CD4-positive, alpha-beta T cell treated with Interleukin-4 for 1 hour (primary cell): Measurements from ENCODE around the gene HOXA5.
A peak's percentile ranks its signal among the peaks of the same experiment; 100 is the strongest.

Source experiments
- DNase-seq, 2 donors: peaks; one replicate each; pipeline ENCODE4 v3.0.0-alpha.2; 2020 to 2022

The HOXA5 gene

DNA sequence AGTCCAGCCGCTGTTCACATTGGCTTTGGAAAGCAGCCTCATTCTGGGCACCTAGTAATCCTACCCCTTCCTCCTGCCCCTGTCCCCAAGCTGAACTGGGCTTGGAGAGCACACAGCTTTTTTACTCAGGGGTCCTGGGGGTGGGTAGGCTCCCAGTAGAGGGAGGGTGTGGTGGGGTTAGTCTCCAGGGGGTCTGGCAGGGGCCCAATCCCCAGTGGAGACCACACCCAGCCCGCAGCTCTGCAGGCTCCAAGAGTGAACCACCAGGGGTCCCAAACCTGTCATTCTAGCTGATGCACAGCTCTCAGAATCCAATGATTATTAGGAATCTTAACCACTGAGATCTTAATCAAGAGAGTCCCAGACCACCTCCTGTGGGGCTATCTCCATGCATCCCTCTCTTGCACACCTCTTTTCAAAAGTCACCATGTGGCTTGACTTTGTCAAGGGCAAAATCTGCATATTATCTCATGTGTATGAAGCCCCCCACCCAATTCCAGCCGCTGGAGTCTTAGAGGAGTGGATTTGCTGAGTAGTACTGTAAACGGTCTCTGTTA is 38.9 kb upstream of the HOXA5 start:
- peak in 1 of 2 donors; percentile 9 for DNase-seq

DNA sequence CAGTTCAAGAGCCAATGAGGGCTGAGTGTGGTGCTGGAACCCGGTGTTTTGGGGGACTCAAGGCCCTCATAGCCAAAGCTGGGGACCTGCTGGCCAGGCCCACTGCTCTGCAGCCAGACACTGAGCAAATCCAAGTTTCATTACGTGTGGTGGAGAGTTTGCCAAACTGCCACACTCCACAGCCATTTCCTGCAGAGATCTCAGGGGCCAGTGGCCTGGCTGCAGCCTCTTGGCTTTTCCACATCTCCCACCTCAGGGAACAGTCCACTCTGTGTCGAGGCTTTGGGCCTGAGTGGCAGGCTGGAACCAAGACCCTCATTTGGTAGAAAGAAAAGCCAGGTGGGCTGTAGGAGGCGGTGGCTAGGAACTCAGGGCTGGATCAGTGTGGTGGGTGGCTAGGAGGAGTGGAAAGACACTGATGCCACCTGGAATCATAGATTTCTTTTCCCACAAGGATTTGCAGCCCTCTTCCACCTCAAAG is 38.4 kb upstream of the HOXA5 start:
- DNase-seq, result peak in 1 of 2 donors; percentile 4

DNA sequence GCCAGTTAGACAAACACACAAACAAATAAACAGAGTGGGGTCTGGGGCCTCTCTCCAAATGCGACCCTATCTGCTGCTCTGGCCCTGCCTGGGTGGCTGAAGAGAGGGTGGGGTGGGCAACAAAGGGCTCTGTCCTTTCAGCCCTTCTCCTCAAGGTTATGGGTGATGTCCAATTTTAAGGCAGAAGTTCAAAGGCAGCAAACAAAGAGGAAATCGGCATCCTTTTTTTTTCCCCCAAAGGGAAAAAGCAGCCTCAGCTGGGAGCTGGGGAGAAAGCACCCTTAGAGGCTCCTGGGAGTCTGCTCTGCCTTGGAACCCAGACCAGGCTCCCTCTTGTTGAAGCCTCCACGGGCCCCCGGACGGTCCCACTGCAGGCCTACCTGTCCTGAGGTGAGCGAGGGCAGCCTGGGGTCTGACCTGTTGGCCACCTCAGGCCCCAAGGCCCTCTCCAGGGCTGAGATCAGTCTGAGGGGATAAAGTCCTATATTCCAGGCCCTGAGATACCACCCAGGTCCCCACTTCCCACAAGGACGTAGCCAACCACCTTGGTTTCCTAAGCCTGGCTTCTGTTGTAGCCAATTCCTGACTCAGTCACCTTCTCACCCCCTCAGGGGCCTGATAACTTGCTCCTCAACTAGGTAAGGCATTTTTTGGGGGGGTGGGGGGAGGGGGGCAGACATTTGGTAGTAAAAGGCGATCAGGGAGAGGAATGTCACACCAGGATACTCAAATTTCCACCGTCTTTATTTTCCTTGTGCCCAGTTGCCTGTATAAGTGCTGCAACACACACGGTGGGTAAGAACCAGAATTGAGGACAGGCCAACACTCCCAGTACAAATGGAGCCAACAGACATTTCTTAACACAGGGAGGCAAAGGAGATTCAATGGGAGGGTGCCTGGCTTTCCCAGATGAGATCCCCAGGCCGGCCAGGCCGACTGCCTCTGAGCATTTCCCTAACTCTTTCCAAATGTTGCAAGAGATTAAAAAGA is 37.2 kb upstream of the HOXA5 start:
- peak in 1 of 2 donors; percentile 5 for DNase-seq

- peak; percentile 55 to 62 for DNase-seq
Observed at GRCh38 chr7:27179503-27180430, 36.3 kb upstream of the HOXA5 start.

GRCh38 chr7:27179030-27179429 is 35.5 kb upstream of the HOXA5 start:
- DNase-seq, result no peak

DNA sequence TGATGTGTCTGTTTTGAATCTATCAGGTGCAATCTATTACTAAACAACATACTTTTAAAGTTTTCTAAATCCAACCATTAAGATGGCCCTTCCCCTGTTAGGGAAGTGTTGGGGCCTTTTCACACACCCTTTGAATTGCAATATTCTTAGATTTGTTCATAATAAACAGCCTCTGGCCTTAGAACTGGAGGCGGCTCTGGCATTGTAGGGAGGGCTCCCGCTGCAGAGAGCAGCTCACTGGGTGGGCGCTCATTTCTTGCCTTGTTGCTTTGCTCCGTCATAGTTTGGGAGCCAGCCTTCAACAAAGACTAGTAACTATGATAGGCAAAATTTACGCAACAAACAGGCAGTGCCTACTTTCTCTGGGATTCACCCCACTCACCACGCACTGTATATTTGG is 34.9 kb upstream of the HOXA5 start:
- no peak for DNase-seq

DNA sequence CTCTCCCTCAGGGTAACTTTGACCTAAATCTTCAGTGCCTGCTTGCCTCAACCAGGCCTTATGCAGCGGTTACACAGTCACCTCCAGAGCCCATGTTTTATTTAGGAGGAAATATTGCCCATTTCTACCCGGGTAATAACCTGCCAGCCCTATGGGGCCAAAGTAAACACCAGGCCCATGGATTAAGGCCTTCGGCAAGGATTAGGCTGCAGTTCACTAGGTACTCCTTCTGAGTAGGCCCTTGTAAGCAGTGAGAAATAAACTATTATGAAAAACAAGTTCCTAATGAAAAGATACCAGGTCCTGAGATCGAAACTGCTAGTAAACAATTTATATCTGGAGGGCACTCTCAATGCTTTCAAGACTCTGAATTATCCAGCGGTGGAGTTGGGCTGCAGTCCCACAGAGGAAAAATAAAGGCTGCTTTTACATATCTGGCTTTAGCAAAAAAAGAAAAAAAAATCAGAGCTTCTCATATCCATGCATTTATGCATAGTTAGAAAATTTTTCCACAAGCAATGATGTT is 34.4 kb upstream of the HOXA5 start:
- DNase-seq, result no peak

DNA sequence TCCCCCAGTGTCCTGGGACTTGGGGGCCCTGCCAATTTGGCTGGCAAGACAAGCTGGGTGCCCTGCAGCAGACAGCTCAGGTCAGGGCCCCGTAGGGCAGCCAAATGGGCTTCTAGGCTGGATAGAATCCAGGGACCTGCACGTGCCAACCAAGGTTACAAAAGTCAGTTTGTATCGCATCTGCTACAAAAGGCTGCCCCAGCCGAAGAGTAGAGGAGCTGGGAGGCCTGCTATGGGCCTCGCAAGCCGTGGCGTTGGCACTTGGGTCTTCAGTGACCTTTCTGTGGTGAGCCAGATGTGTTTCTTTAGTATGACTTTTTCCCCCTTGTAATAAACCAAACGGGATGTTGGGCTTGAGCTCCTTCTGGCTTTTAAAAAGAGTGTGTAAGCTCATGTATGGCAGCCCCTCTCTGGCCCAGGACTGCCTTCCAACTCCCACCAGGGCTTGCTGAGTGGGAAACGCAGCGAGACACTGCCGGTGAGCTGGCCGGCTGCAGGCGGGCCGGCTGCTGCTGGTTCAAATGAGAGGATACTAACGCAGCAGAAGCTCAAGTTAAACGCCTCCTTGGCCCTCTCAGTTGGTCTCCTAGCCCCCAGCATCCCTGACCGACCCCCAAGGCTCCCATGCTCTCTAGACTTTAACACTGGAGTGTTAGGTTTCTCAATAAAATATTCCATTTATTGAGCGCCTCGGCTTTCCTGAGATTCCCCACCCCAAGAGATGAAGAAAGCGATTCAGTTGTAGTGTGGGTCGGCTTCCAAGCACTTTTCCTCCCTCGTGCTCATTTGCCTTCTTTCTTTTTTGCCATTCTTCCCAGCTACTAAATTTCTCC is 33.7 kb upstream of the HOXA5 start:
- DNase-seq, result peak in 1 of 2 donors; percentile 8

GRCh38 chr7:27176524-27176845 is 33.0 kb upstream of the HOXA5 start:
- DNase-seq, result no peak

DNA sequence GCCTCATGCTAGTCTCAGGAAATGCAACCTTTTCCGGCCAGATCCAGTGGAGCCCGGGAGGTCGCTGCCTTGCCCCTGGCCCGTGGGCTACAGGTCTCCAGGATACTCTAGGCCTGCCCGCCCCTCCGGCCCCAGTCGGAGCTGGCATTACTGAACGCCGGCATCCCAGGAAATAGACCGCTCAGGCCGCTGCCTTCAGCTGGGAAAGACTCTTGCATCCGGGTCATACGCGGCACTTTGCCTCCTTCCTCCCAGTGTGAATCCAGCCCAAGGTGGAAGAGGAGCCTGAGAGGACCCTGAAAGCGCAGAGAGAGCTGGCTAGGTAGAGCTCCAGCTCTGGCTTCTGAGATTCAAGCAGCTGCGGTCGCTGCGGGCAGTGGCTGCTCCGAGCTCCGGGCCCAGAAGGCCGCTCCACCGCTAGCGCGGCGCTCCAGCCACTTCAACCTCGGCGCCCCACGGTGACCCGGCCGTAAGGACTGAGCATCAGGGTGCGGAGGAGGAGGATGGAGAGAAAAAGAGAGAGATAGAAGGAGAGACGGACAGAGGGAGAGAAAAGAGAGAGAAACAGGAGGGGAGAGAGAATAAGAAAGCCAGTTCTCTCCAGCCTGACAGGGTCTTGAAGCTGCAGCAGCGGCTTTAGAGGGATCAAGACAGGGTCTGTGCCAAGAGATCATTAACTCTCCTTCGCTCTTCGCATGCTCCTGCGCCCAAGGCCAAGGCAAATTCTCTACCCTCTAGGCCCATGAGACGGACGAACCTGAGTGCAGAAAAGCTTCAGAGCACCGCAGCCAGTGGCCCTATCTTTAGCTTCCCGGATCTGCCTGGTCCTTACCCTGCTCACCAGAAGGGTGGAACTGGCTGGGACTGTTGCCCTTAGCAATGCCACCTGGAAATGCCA is 32.4 kb upstream of the HOXA5 start:
- peak in 1 of 2 donors; percentile 9 for DNase-seq

DNA sequence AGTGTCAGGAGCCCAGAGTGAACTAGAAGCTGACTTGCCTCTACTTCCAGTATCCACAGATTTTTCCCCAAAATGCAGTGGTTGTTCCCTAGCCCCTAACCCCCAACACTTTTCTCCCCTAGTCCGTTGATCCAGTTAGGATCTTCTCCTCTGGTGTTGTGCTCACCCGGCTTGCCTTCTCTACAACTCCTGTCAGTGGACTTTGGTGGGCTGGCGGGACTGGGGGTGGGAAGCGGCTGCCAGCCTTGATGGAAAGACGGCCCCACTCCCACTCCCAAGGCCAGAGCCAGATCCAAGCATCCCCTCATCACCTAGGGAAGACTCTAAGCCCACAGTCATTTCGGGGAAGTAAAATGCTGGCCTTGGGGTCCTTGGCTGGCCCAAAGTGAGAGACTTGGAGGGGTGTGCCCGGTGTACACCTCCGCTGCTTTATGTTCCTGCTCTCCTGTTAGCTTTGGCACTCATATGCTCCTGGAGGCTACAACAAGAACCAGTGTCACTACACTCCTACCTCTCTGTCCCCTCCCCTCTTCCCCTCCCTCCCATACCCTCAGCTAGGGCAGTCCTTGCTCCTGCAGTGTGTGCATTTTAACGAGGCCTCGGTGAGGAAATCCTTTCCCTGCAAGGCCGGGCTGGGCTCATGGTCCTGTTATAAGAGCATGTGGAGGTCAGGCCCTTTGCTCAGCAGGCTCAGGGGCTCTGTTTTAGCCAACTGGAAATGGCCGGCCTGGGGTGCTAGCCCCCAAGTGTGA is 31.6 kb upstream of the HOXA5 start:
- DNase-seq, result no peak

- peak in 1 of 2 donors; percentile 8 for DNase-seq
Observed at GRCh38 chr7:27173956-27174873, 30.7 kb upstream of the HOXA5 start, which contains the start of gene HOXA10. Gene HOXA10, minus strand, starts transcription at chr7:27174320. Its CDS starts 14 bp downstream, at chr7:27174306.

- peak; percentile 42 to 46 for DNase-seq
Observed at GRCh38 chr7:27173511-27173955, 30.1 kb upstream of the HOXA5 start.

DNA sequence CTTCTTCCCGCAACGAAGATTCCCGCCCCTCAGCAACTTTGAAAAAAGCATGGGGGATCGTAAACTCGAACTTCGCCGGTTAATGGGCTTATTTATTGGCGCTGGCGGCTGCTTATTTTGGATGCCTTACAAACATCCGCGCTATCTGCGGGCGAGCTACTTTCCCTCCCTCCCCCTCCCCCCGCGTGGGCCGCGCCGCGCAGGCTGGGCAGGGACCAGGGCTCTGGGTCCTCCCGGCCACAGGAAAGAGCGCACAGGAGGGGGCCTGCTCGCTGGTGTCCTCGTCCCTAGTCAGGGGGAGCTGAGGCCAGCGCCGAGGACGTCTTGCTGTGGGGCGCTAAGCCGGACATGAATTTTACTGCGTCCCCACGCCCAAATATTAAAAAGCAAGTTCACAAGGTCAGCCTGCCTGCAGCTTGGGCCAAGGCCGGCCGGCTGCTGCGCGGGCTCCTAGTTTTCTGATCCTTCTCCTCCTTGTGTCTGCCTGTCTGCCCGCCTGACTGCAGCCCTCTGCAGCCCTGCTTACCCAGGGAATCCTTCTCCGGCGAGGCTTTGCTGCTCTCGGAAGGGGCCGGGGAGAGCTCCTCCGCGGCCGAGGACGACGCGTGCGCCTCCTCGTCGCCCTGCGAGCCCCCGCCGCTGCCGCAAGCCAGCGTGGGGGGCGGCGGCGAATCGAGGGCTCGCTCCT is 29.5 kb upstream of the HOXA5 start:
- DNase-seq, result peak in 1 of 2 donors; percentile 11

GRCh38 chr7:27172315-27172774 is 28.9 kb upstream of the HOXA5 start:
- DNase-seq, result peak in 1 of 2 donors; percentile 10

- peak in 1 of 2 donors; percentile 10 for DNase-seq
Observed at GRCh38 chr7:27171637-27172314, 28.3 kb upstream of the HOXA5 start.

DNA sequence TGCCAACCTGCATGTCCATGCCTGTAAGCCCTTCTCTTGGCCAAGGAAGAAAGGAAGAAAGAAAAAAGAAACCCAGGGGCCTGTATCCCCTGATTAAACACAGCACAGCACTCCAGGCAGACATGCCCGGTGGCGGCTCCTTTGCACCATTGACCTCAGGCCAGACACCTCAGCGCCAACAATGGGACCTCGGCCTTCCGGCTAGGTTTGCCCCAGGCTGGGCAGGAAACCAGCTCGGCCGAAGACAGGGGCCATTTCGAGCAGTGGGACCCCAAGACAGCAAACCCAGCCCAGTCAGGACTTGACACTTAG is 27.8 kb upstream of the HOXA5 start:
- DNase-seq, result peak in 1 of 2 donors; percentile 11
